GM21717 (cell line): ENCODE data around the gene SMIM22.

Experiments
- ATAC-seq: cut with Tn5 transposase; IDR thresholded peaks from one replicate; pipeline ENCODE4 v1.9.1; 2021; ENCODE audit warnings: mild to moderate bottlenecking, moderate library complexity; ENCODE audit not compliant: unreplicated experiment

SMIM22 gene, protein sequence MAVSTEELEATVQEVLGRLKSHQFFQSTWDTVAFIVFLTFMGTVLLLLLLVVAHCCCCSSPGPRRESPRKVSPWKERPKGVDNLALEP

DNA sequence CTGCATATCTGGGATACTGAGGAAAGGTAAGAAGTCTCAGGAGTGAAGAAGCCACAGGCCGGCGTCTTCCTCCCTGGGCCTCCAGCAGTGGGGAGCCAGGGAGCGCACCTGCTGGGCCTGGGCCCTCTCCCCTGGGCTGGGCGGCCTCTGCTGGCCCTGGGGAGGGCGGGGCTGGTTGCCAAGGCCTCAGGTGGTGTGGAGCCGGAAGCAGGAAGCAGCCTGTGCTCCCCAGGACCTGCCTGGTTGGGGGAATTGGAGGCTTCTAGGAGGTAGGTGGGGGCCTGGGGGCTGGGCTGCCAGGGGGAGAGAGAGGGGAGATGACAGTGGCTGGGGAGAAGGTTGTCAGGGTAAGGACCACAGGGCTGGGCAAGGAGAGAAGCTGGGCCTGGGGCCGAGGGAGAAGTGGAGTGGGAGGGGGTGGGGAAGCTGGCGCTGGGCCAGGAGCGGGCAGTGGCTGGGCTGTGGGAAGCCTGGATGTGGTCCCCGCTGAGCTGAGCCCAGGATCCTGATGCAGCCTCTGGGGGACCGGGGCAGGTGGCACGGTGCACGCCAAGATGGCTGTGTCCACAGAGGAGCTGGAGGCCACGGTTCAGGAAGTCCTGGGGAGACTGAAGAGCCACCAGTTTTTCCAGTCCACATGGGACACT lies at the start of gene SMIM22:
Gene SMIM22 (plus strand): TSS at position 189 of the 647 bp plus-strand sequence. CDS start 366 bp downstream, at position 555.
- ATAC-seq, result no peak

DNA sequence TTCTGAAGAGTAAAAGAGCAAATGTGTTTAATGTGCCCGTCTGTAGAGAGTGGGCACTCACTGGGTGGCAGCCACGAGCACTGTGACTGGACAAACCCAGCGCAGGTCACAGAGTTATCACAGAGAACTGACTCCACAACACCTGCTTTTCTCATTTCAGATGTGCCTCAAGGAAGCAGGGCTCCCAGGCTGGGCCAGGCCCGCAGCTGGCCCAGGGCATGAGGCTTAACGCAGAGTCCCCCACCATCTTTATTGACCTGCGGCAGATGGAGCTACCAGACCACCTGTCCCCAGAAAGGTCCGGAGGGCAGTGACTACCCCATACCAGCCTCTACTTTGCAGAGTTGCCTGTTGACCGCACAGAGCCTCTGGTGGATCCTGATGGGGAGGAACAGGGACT lies 49.0 kb upstream of the SMIM22 start:
- ATAC-seq, result no peak

DNA sequence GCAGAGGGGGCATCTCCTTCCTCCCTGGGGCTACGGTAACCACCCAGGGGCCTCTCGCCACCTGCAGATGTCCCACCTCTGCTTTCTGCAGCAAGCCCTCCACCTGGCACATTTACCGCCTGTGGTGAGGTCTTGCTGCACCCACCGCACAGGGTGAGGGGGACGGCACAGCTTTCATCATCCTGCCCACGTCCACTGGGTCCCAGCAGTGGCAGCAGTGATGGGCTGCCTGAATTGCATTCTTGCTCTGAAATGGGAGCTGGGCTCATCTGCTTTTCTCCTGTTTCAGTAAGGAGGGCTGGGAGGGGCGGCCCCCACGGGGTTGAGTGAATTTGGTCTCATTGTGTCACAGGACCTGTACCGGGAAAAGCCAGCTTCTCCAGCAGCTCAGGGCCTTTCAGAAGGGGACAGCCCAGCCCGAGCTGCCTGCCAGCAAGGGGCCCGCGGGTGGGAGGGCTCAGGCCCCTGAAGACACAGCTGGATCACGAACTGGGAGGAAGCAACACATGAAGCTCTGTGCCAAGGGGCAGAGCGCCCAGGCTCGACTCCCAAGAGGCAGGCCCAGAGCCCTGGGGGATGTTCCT lies 48.1 kb upstream of the SMIM22 start:
- no peak for ATAC-seq

DNA sequence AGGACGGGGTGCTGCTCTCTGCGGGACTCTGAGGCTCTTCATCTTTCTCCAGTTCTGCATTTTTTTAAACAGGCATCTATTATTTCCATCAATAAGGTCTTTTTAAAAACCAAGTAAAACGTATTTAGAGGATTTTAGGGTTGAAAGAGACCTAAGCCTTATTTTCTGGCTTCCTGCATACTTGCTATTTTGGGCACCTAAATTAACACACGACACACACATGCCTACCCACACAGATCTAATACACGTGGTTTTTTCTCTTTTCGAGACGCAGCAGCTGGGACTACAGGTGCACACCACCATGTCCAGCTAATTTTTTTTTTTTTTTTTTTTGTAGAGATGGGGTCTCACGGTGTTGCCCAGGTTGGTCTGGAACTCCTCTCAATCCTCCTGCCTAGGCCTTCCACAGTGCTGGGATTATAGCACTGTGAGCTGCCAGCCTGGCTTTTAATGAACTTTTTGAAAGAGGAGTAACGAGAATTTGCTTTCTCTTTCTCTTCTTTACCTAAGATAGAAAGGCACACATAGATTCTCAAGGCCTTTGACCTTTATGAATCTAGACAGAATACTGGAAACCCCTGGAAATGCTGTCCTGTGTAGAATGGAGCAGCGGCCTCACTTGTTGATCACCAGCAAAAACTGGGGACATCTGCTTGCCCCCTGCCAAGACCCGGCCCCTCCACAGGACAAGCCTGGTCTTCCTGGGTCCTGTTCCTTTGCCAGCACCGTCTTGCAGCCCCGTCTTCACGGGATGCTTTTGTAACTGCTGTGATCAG lies 47.1 kb upstream of the SMIM22 start:
- ATAC-seq, result no peak

DNA sequence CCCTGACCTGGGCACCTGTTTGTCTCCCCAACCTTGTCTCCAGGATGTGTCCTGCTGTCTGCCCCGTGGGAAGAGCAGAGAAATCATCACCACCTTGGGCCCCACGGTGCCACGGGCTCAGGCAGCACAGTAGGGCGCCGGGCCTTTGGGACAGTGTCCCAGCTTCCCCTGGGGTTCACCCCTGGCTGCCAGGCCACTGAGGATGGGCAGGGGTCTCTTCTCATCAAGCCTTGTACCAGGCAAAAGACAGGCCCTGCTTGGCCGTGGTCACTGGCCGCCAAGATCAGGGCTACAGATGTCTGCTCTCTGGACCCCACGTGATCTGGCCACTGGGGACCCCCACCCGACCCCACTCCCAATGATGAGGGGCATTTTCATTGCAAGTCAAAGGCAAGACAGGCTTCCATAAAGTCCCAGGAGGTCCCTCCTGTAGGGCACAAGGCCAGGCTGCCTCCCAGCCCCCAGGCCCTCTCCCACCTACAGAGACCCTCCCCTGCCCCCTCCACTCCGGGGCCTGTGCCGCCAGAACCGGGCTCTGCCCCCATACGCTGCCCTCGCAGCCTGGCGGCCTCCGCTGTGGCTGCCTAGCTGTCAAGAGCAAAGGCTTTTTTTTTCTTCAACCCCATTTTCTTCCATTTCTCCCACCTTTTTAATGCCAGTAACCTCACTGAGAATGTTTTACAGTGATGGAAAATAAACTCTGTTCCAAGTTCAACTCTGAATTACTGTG lies 46.3 kb upstream of the SMIM22 start:
- ATAC-seq, result no peak

DNA sequence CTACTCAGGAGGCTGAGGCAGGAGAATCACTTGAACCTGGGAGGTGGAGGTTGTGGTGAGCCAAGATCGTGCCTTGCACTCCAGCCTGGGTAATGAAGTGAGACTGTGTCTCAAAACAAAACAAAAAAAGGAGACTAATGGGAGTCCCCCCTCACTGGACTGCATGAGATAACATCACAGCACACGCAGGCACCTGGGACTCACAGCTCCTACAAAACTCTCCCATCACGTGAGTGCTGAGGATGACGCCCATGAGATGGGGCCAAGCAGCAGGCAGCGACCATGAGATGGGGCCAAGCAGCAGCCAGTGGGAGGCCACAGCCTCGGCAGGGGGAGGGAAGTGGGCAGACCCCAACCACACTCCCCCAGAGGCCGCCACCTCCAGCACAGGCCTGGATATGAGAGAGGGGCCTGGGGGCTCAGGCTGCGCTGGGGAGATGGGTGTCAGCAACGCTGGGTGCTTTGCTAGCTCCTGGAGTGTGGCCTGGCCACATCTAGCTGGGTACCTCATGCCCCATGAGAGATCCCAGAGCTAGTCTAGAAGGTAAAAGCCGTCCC lies 45.4 kb upstream of the SMIM22 start:
- no peak for ATAC-seq

DNA sequence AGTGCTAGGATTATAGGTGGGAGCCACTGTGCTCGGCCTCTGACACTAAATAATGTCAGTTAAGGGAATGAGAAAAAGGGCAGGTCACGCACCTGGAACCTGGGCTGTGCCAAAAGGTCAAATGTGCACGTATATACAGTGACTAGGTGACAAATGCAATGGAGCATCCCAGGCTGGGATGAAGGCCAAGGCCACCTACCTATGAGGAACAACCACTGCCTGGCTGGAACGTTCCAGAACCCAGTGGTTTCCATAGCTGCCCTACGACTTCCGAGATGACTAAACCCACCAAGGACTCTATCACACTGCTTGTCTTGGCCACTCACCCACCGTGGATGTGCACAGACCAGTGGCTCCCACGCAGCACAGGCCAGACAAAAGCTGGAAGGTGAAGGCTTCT lies 44.3 kb upstream of the SMIM22 start:
- no peak for ATAC-seq

DNA sequence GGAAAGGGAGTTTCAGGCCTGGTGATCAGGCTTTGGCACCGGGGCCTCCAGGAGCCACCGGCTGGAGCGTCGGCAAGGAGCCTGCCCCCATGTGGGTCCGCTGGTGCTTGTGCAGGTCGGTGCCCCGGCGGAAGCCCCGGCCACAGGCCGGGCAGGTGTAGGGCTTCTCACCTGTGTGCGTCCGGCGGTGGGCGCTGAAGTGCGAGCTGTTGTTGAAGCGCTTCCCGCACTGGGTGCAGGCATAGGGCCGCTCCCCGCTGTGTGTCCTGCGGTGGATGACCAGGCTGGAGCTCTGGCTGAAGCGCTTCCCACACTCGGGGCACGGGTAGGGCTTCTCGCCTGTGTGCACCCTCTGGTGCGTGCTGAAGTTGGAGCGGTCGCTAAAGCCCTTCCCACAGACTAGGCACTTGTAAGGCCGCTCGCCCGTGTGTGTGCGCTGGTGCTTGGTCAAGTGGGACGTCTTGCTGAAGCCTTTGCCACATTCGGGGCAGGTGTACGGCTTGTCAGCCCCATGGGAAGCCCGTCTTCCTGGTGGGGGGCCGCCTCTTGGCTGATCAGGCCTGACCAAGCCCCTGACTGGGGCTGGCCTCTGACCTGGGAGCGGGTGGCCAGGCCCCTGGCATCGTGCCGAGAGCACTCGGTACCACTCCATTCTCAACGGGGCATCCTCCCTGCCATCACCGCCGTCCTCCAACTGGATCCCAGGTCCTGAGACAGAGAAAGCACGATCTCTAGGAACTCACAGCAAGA lies 42.6 kb upstream of the SMIM22 start:
- ATAC-seq, result no peak

DNA sequence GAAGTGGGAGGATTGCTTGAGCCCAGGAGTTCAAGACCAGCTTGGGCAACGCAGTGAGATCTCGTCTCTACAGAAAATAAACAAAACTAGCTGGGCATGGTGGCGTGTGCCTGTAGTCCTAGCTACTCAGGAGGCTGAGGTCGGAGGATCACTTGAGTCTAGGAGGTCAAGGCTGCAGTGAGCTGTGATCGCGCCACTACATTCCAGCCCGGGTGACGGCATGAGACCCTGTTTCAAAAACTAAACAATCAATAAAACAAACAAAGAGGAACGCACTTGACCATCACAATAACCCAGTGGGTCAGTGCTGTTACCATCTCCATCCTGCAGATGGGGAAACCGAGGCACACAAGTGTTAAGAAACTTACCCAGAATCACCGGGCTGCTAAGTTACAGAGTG lies 41.9 kb upstream of the SMIM22 start:
- ATAC-seq, result no peak

DNA sequence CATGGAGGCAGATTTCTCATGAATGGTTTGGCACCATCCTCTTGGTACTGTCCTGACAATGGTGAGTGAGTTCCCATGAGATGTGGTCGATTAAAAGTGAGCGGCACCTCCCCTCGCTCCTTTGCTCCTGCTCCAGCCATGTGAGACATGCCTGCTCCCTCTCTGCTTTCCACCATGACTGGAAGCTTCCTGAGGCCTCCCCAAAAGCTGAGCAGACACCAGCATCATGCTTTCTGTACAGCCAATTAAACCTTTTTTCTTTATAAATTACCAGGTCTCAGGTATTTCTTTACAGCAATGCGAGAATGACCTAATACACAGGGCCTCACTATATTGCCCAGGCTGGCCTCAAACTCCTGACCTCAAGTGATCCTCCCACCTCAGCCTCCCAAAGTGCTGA lies 40.3 kb upstream of the SMIM22 start:
- no peak for ATAC-seq

DNA sequence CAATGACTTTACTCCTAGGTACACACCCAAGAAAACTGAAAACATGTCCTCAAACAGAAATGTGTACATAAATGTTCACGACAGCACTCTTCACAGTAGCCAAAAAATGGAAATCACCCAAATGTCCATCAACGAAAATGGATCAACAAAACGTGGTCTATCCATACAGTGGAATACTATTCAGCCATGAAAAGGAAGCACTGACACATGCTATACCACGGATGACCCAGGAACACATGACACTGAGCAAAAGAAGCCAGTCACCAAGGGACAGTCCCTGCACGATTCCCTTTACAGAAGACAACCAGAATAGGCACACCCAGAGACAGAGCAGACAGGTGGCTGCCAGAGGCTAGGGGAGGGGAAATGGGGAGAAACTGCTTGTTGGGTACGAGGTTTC lies 39.5 kb upstream of the SMIM22 start:
- no peak for ATAC-seq

DNA sequence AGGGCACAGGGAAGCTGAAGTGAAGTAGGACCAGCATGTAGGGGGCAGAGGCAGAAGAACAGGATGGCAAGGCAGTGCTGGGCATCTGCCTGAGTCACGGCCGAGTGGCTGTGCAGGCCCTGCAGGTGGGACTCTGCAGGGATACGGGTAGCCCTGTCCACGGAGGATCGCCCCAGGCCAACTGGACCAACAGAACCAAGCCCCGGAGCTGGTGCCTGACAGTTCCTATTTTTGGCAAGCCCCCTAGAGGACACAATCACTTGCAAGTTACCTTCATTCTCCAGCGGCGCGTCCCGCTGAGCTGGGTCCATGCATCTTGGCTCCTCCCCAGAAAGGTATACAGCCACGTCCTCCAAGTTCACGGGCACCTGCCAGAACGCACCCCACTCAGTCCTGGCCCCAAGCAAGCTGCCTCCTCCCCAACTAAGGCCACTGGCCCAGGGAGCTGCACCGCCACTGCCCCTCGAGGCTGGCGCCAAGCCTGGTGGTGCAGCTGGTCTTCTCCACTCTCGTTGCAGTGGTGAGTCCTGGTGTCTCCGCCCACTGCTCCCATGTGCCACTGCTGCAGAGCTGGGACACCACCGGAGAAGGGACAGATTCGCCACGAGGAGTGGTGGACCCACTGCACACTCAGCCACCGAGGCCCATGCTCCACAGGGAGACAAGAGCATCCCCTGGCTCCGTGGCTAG lies 34.8 kb upstream of the SMIM22 start:
- ATAC-seq, result no peak

DNA sequence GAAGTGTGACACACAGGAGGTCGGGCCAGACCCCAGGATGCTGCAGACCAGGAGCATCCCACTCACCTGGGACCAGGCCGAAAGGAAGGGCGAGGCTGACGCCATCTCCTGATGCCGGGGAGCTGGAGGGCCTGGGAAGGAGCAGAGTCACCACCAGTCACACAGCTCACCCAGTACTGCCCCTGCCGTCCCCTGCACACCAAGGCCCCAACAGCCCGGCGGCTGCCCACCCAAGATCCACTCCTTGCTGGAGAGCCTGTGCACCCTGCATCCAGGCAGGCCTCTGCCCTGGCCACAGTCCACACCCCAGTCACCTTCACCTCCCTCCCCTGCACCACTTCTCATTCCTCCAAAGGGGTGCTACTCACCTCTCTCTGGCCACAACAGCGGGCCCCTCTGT lies 33.0 kb upstream of the SMIM22 start:
- no peak for ATAC-seq

DNA sequence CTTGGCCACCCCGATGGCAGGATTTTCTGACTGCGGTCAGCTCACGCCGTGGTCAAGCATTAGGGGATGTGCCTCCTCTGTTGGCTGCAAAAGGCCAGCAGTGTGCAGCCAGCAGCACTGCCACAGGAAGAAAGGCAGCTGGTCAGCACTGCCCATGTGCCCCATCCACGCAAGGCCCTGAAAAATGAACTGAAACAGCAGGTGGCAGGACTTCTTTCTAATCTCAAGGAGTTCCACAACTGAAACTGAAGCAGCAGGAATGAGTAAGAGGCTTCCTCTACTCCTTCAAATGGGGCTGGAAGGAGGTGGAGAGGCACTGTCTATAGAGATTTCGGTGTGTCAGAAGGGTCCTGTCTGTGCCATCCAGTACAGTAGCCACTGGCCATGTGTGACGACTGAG lies 31.4 kb upstream of the SMIM22 start:
- no peak for ATAC-seq

DNA sequence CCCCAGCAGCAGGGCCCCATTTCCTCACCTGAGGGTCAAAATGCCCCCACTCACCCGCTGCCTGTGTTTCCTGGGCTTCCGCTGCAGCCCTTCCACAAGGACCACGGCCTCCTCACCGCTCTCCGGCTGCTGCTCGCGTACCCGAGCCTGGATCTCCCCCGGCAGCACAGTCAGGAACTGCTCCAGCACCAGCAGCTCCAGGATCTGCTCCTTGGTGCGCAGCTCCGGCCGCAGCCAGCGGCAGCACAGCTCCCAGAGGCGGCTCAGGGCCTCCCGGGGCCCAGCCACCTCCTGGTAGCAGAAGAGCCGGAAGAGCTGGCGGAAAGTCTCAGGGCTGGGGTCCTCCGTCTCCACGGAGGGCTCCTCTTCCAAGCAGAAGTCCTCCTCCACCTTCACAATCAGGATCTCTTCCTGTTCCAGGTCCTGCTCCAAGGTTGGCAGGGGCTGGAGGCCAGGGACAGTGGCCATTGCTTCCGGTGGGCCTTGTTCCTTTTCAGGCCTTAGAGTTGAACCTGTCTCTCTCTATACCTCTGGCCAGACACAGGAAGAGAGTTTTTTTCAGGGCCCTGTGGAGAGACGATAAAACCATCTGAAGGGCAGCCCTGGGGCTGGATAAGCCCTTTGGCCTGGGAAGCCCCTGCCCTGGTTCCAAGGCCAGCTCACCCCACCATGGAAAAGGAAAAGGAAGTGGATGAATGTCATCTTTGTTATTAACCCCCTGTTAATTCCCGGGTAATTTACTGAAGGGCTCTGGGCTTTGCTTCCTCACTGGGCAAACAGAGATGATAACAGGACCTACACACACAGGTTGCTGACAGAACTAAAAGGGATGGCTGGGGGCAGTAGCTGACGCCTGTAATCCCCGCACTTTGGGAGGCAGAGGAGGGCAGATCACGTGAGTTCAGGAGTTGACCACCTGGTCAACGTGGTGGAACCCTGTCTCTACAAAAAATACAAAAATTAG lies 29.4 kb upstream of the SMIM22 start:
- ATAC-seq, result no peak

DNA sequence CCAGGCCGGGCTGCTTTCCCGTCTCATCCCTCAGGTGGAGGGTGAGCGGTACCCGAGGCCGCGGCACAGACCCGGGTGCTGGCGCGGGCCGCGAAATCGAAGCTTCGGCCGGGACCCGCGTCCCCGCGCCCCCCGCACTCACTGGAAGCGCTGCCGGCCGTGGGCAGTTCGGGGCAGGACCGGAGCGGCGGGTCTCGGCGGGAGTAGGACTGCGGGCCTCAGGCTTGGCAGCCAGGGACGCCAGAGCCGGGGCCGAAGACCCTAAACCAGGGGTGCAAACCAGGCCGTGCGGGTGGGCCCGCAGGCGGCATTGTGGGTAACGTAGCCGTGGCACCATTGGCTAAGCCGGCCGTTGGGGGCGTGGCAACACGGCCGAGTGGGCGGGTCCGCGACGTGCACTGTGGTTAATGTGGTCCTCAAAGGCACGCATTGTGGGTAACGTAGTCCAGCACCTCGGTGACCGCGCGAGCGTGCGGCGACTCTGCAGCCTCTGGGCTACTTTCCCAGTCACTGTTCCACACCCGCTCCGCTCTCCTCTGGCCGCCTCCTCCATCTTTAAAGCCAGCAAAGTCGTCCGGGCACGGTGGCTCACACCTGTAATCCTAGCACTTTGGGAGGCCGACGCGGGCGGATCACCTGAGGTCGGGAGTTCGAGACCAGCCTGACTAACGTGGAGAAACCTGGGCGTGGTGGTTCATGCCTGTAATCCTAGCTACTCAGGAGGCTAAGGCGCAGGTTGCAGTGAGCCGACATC lies 28.1 kb upstream of the SMIM22 start, which contains the start of gene ZNF500:
Gene ZNF500 (minus strand): TSS at position 288 of the 754 bp plus-strand sequence. CDS start 1,184 bp downstream, outside the sequence.
- ATAC-seq, result peak; percentile 84

DNA sequence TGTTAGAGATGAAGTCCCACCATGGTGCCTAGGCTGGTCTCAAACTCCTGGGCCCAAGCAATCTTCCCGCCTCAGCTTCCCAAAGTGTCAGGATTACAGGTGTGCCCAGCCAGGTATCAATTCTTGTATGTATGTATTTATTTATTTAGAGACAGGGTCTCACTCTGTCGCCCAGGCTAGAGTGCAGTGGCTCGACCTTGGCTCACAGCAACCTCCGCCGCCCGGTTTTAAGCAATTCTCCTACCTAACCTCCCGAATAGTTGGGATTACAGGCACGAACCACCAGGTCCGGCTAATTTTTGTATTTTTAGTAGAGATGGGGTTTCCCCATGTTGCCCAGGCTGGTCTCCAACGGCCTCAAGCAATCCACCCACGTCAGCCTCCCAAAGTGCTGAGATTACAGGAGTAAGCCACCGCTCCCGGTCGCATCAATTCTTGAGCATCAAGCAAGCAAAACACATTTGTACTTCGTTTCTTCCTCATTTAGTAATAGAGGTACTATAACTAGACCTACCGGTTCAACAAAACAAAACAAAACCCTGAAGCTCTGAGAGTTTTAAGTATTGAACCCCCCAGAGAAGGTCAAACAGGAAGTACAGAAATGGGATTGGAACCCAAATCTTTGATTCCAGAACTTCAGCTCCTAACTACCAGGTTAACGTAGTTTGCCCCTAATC lies 27.2 kb upstream of the SMIM22 start:
- peak; percentile 4 for ATAC-seq
